ENCODE results near the gene DGKK. TPM values are rescaled to one million over a fixed set of nuclear protein-coding genes. Genes with fewer than 3 reads are reported as not detected.
"Not testable (repeated sequence)": the region's sequence is repeated elsewhere in the genome, so short reads cannot be mapped to it uniquely, and the experiment has no call there.

Gene DGKK
- total and polyA plus RNA-seq, 3 experiments from 2014 or later: not detected

- no peak for DNase-seq
- H3K27ac ChIP-seq (ENCODE audit: low read depth, low read length): no peak overlapping the region
- H3K36me3 Mint-ChIP-seq: no peaks in the 10 kb centered on the region
- H3K27me3 ChIP-seq (ENCODE audit: insufficient read depth, low read length, poor library complexity, severe bottlenecking): no peaks in the 10 kb centered on the region
- H3K4me3 ChIP-seq (ENCODE audit: low read length): no peak overlapping the region
- no peak overlapping the region for H3K4me3 Mint-ChIP-seq
- ChIA-PET POLR2A (no interaction called here), CTCF (no interaction called here)
- H3K27me3 Mint-ChIP-seq: peaks cover 0 to 4% of the 10 kb centered on the region in 2 donors
- no peaks in the 10 kb centered on the region for H3K4me1 ChIP-seq (ENCODE audit: insufficient read depth, low read length)
- no peaks in the 10 kb centered on the region for H3K4me1 Mint-ChIP-seq
- no peak overlapping the region for H3K27ac Mint-ChIP-seq
- no peaks in the 10 kb centered on the region for H3K9me3 ChIP-seq (ENCODE audit: low read length)
- no peaks in the 10 kb centered on the region for H3K9me3 Mint-ChIP-seq
- no peaks in the 10 kb centered on the region for H3K36me3 ChIP-seq (ENCODE audit: insufficient read depth, low read length)
Measured at GRCh38 chrX:50343917-50344316, 126.7 kb downstream of the DGKK start.

GRCh38 chrX:50333308-50333707 is 137.3 kb downstream of the DGKK start:
- ChIA-PET POLR2A (no interaction called here), CTCF (no interaction called here)
- no peaks in the 10 kb centered on the region for H3K4me1 Mint-ChIP-seq
- peaks cover 0 to 4% (median 0%) of the 10 kb centered on the region in 5 donors for H3K9me3 Mint-ChIP-seq
- peaks cover 0 to 5% (median 0%) of the 10 kb centered on the region in 3 donors for H3K36me3 Mint-ChIP-seq
- Histone ChIP-seq H3K27me3 (ENCODE audit: insufficient read depth, low read length, poor library complexity, severe bottlenecking) (no peaks in the 10 kb centered on the region), H3K36me3 (ENCODE audit: insufficient read depth, low read length) (no peaks in the 10 kb centered on the region), H3K4me1 (ENCODE audit: insufficient read depth, low read length) (no peaks in the 10 kb centered on the region), H3K9me3 (ENCODE audit: low read length) (no peaks in the 10 kb centered on the region), H3K27ac (ENCODE audit: low read depth, low read length) (no peak overlapping the region), H3K4me3 (ENCODE audit: low read length) (no peak overlapping the region)
- H3K4me3 Mint-ChIP-seq: no peak overlapping the region
- peaks cover 5 to 14% of the 10 kb centered on the region in 2 donors for H3K27me3 Mint-ChIP-seq
- no peak overlapping the region for H3K27ac Mint-ChIP-seq
- no peak for DNase-seq

- Mint-ChIP-seq H3K27ac (peak overlapping the region in 1 of 8 donors; percentile 36), H3K27me3 (peaks cover 5 to 16% of the 10 kb centered on the region in 2 donors)
- CTCF ChIA-PET; H3K9me3 Mint-ChIP-seq; H3K27ac ChIP-seq (ENCODE audit: low read depth, low read length); H3K27me3 ChIP-seq (ENCODE audit: insufficient read depth, low read length, poor library complexity, severe bottlenecking); H3K4me1 Mint-ChIP-seq; POLR2A ChIA-PET; H3K36me3 Mint-ChIP-seq; H3K36me3 ChIP-seq (ENCODE audit: insufficient read depth, low read length); H3K4me3 ChIP-seq (ENCODE audit: low read length); H3K9me3 ChIP-seq (ENCODE audit: low read length); H3K4me1 ChIP-seq (ENCODE audit: insufficient read depth, low read length); H3K4me3 Mint-ChIP-seq; DNase-seq: not testable (repeated sequence)
Measured at GRCh38 chrX:50332668-50333067, 138.0 kb downstream of the DGKK start.

GRCh38 chrX:50327235-50327634 is 143.4 kb downstream of the DGKK start:
- CTCF ChIA-PET: no interaction called here
- H3K4me1 Mint-ChIP-seq: no peaks in the 10 kb centered on the region

More at GRCh38 chrX:50327235-50327634, 143.4 kb downstream of the DGKK start:
- H3K27ac ChIP-seq (ENCODE audit: low read depth, low read length): no peak overlapping the region
- H3K4me3 ChIP-seq (ENCODE audit: low read length): no peak overlapping the region
- Mint-ChIP-seq H3K4me3 (no peak overlapping the region), H3K27ac (no peak overlapping the region), H3K36me3 (peaks cover 0 to 5% (median 0%) of the 10 kb centered on the region in 3 donors), H3K9me3 (peaks cover 0 to 4% (median 0%) of the 10 kb centered on the region in 5 donors), H3K27me3 (peaks cover 0 to 5% of the 10 kb centered on the region in 2 donors)
- H3K4me1 ChIP-seq (ENCODE audit: insufficient read depth, low read length): no peaks in the 10 kb centered on the region
- POLR2A ChIA-PET: no interaction called here
- no peak for DNase-seq
- H3K9me3 ChIP-seq (ENCODE audit: low read length): no peaks in the 10 kb centered on the region
- H3K36me3 ChIP-seq (ENCODE audit: insufficient read depth, low read length): no peaks in the 10 kb centered on the region
- no peaks in the 10 kb centered on the region for H3K27me3 ChIP-seq (ENCODE audit: insufficient read depth, low read length, poor library complexity, severe bottlenecking)
